CD4-positive, alpha-beta T cell treated with Interleukin-4 for 1 hour (primary cell): ENCODE measurements around the gene SDC3.
"Not testable (repeated sequence)": the region's sequence is repeated elsewhere in the genome, so short reads cannot be mapped to it uniquely, and the experiment has no call there.

ENCODE experiments used
- DNase-seq, 2 donors: peaks; one replicate each; pipeline ENCODE4 v3.0.0-alpha.2; 2020 to 2022

Gene SDC3

GRCh38 chr1:30872033-30872947, 36.3 kb downstream of the SDC3 start:
- DNase-seq, result no peak

DNA sequence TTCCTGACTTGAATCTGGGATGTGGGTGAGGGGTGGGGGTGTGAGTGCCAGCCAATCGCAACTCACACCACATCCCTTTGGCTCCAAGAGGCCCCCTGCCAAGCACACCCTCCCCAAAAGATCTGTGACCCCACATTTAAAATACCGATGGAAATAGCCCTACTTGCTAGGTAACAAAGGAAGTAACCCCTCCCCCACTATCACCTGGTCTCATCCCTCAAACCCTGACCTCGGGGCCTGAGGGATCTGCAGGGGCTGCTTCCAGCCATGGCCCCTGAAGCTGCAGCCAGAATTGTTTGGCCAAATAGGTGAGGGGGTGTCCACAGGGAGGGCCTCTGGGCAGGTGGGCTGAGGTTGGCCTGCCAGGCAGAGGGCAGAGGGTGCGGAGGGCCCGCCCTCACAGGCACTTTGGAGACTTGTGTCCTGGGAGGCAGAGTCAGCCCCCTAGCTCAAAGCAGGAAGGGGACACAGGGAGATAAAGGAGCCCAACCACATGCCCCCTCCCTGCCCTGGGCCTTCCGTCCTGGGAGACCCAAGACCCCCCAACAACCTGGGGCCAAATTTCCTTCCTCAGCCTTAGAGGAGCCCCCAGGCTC, 37.2 kb downstream of the SDC3 start:
- DNase-seq, result no peak

DNA sequence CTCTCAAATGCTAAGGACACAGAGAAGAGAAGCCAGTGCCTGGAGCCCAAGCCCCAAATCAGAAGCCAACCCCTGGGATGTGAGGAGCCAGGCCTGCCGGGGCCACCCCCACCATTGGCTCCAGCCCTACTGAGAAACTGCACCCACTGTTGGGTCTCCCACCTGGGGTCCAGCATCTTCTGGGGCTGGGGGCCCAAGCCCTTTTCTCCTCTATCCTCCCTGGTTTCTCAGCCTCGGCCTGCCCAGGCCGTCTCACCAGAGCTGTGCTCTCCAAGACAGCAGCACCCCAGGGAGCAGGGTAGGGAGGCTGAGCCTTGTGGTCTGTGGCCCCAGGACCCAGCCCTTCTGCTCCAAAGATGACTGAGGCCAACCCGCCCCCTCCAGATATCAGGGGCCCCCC, 37.9 kb downstream of the SDC3 start:
- no peak for DNase-seq

DNA sequence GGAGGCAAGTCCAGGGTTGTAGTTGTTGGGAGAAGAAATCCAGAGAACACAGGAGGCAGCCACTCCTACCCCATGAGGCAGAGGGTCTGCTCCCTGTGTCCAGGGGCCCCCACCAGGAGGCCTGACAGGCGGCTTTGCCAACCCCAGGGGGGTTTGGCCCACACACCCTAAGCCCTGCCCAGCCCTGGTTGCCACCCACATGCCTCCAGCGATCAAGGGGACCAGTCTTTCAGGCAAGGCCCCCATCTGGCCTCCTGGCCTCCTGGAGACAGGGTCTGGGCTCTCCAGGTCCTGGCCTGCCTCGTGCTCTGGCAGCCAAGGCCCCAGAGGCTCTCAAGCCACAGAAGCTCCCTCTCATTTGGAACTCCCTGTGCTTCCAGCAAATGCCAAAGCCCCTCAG, 38.5 kb downstream of the SDC3 start:
- DNase-seq, result no peak

DNA sequence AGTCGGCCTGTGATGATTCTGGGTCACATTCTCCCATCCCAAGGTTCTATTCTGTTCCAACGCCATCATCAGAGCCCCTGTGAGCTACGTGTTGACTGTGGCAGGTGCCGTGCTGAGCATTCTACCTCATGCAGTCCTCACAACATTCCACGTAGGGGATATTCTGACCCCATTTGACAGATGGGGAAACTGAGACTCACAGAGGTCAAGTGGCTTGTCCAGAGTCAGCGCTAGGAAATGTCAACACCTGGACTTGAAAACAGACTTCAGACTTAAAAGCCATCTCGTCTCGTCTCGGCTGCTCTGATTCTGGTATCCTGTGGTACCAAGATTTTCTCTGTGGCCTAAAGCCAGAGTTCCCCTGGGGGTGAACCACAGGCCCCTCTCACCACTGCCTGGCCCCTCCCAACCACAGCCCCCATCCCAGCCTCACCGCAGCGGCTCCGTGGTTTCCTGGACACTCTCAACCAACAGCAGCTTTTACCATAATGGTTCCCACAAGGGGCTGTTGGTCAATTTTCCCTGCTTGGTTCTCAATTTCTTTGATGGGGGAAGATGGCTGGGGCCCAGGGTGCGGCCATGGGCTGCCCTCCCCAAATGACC, 39.6 kb downstream of the SDC3 start:
- DNase-seq, result peak in 1 of 2 donors; percentile 2

DNA sequence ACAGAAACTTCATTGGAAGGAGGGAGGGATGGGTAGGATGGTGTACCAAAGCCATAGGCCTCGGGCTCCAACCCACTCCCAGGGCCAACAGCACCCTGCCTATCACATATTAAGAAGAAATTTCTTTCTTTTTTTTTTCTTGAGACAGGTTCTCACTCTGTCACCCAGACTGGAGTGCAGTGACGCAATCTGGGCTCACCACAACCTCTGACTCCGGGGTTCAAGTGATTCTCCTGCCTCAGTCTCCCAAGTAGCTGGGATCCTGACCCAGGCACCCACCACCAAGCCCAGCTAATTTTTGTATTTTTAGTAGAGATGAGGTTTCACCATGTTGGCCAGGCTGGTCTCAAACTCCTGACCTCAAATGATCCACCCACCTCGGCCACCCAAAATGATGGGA, 40.5 kb downstream of the SDC3 start:
- not testable (repeated sequence) for DNase-seq

DNA sequence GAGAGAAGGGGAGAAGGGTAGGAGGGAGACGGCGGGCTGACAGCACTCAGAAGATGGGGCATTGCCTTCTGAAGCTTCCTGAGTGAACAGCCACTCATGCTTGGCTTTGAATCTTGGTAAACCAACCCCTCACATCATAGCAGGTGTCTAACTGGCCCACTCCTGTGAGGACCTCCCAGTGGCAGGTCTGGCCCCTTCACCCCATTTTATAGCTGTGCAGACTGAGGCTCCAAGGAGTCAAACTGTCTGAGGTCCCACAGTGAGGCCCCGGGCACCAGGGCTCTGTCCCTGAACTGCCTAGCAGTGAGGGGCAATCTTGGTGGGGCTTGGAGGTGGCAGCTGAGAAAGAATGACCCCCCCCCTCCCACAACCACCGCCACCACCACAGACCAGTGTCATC, 41.0 kb downstream of the SDC3 start:
- no peak for DNase-seq

- no peak for DNase-seq
Measured at GRCh38 chr1:30866594-30866993, 42.0 kb downstream of the SDC3 start.

- no peak for DNase-seq
Measured at GRCh38 chr1:30864681-30865080, 43.9 kb downstream of the SDC3 start.

GRCh38 chr1:30863858-30864604, 44.5 kb downstream of the SDC3 start:
- no peak for DNase-seq

GRCh38 chr1:30860320-30860652, 48.3 kb downstream of the SDC3 start:
- DNase-seq, result no peak

DNA sequence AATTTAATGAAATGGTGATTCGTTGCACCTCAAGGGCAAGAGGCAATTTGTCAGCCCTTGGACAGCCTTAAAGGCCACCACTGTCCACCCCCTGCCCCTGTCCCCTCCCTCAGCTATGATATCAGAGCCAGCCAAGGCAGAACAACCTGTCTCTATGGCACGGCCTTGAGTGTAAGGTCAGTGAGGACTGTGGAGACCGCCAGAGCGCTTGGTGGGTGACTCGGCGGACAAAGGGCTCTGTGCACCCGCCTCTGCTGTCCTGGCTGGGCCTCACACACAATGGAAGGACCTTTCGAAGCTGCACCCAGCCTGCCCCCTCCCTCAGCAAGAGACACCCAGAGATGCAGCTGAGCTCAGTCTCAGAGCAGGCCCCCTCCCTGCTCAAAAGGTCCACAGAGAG, 50.6 kb downstream of the SDC3 start:
- DNase-seq, result no peak

- no peak for DNase-seq
Measured at GRCh38 chr1:30857062-30857461, 51.5 kb downstream of the SDC3 start.

- DNase-seq, result no peak
Measured at GRCh38 chr1:30856260-30856790, 52.2 kb downstream of the SDC3 start.

DNA sequence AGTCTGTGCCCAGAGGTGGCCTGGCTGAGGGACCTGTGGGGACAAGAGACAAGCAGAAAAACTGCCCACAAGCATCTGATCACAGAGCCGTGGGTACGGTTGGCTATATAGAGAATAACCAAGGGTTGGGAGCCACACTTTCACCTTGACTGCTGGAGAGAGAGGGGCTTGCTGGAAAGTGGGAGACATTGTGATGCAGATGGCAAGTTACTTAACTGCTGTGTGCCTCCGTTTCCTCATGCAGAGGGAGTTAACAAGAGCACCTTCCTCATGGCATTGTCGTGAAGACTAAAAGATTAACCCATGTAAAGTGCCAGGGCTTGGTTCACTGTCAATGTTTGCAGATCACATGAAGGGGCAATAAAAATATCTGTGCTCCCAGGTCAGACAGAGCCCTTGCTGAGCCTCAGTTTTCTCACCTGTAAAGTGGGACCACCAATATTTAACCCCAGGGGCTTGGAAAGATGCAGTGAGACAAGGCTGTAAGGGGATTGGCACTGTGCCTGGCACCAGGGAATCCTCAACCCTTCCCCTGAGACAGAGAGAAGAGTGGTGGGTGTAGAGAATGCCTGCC, 52.8 kb downstream of the SDC3 start:
- DNase-seq, result no peak

DNA sequence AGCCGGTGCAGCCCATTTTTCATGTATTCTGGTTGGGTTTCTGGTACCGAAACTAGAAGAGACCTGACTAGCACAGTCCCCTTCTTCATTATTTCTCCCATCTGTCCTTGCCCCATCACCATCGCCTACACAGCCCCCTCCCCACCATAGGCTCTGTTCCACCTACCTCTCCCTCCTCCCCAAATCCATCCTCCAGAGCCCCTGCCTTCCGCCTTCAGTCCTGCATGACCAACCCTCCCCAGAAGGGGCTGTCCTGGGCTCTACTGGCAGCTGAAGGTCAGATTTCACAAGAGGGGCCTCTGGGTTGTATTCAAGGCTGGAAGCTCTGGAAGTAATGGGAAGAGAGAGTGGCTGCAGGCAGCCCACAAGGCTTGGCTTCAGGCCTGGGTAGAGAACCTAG, 55.2 kb downstream of the SDC3 start:
- no peak for DNase-seq

DNA sequence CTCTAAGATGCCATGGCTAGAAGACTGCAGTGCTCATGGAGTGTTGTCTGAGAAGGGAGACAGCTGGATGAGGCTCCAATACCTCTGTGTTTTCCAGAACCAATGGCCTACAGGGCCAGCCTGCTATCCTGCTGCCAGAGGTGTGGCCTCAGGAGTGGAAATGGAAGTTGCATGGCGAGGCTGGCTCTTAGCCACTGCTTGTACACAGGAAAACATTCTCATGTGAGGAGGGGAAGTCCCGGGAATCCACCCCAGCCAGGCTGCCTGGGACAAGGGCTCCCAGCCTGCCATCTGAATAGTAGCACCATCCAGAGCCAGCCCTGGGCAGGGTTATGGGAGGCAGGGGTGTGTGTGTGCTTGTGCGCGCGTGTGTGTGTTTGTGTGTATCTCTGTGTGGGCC, 56.5 kb downstream of the SDC3 start:
- DNase-seq, result no peak

DNA sequence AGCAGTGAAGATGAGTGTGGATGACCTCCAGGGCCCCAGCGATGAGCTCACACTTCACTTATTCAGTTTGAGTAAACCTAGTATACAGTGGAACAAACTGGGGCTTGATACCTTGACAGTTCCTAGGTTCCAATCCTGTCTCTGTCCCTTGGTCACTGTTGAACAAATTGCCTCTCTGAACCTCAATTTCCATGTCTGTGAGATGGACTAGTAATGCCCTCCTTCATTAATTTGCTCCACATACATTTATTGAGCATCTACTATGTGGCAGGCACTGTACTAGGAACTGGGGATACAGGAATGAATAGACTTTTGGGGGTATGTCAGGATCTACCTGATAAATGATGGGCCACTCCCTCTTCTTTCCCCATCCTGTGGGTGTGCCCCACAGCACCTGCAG, 57.3 kb downstream of the SDC3 start:
- no peak for DNase-seq

DNA sequence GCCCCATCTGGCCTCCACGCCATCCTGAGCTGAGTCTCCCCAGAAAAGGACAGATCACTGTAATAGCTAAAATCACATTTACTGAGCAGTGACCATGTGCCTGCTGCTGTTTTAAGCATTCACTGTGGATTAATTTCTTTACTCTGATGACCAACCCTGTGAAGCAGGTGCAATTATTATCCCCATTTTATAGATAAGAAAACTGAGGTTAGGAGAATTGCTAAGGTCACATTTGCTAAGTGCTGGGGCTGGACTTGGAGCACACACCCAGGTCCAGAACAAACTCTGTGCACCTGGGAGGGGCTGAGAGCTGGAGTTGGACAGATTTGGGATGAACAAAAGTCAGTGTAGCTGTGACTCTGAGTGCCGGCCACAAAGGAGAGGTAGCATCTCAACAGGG, 58.0 kb downstream of the SDC3 start:
- no peak for DNase-seq

GRCh38 chr1:30848130-30848529, 60.4 kb downstream of the SDC3 start:
- no peak for DNase-seq

GRCh38 chr1:30847358-30847972, 61.1 kb downstream of the SDC3 start:
- no peak for DNase-seq

DNA sequence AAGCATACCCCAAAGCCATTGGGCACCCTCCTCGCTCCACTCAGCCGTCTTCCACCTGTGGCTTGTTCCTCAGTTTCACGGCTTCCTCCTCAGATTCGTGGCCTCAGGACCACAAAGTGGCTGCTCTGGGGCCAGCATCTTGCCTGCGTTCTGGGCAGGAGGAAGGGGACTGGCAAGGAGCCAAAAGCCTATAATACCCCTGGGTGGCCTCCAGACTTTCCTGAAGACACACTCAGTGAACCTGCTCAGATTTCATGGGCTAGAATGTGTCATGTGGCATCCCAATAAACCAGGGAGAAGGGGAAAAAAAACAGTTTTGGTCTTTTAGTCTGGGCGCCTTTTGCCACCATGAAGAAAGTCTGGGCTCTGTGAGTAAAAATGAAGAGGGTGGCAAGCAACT, 62.0 kb downstream of the SDC3 start:
- no peak for DNase-seq

DNA sequence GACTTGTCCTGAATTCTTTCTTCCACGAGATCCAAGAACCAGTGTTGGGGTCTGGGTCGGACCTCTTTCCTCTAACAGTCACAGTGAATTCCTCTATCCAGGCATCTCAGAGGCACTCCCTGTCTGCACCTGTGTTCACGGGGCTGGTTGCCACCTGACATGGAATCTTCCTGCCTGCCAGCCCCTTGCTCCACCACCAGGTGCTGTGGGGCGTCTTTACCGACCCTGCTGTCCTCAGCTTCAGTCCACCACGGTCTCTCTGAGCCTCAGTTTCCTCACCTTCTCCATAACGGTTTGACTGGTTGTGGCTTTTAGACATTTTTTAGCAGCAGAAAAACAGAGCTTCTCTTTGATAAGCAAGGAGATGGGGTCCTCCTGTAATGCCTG, 62.7 kb downstream of the SDC3 start:
- DNase-seq, result no peak
